Breast epithelium (tissue), 3 donors: ENCODE measurements around the gene AQP10.

ENCODE experiments used
- CTCF ChIP-seq, 3 donors: fragments of 450-650 bp; IDR thresholded peaks; one replicate each; pipeline ENCODE4 v1.5.1; 2016 to 2017; ENCODE audit warnings: antibody characterized with exemption in 3 of 3, mild to moderate bottlenecking in 3 of 3, moderate library complexity in 3 of 3
- POLR2AphosphoS5 ChIP-seq, 3 donors: sonication (generic); formaldehyde crosslinking; IDR thresholded peaks; one replicate each; pipeline ENCODE4 v1.6.1; 2017; ENCODE audit warnings: antibody characterized with exemption in 3 of 3

DNA sequence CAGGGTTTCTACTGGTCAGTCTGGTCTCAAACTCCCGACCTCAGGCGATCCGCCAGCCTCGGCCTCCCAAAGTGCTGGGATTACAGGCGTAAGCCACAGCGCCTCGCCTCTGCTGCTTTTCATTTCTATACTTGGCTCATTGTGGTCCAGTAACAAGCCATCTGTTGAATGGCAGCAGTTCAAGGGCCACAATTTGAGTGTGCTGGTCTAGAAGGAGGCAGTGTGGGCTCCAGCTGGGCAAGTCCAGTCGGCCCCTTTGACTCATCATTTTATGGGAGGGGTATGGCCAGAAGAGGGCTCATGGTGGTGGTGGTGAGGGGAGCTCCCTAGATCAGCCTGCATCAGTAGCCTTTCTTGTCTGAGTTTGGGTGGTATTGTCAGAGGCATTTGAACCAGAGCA lies 37.6 kb downstream of the AQP10 start:
- no peak for TF ChIP-seq CTCF (IDR thresholded peaks at IDR 0.05)
- TF ChIP-seq POLR2AphosphoS5 (IDR thresholded peaks at IDR 0.05) = no peak
